Hepatocyte (in vitro differentiated cells): ENCODE measurements around the gene NSMF. TPM values are rescaled to one million over a fixed set of nuclear protein-coding genes. Genes with fewer than 3 reads are reported as not detected.

Experiments used
- DNase-seq: peaks from one replicate; pipeline ENCODE4 v3.0.0-alpha.2; 2016; ENCODE audit warnings: low spot score
- H2AFZ ChIP-seq: fragments of 200-600 bp; sonication (generic); 2 replicates; pipeline ENCODE4 v1.6.0; 2016; ENCODE audit warnings: antibody characterized with exemption, mild to moderate bottlenecking
- H3K27ac ChIP-seq: fragments of 200-600 bp; sonication (generic); 2 replicates; pipeline ENCODE4 v1.5.1; 2016; ENCODE audit warnings: mild to moderate bottlenecking
- H3K27me3 ChIP-seq: fragments of 200-600 bp; sonication (generic); 2 replicates; pipeline ENCODE4 v1.6.1; 2016
- H3K36me3 ChIP-seq: fragments of 200-600 bp; sonication (generic); replicated peaks from 2 replicates; pipeline ENCODE4 v1.5.1; 2016; ENCODE audit warnings: low read depth; ENCODE audit not compliant: insufficient read depth
- H3K4me1 ChIP-seq: fragments of 200-600 bp; sonication (generic); 2 replicates; pipeline ENCODE4 v1.5.1; 2016; ENCODE audit warnings: mild to moderate bottlenecking, moderate library complexity; ENCODE audit not compliant: insufficient read depth
- H3K4me2 ChIP-seq: fragments of 200-600 bp; sonication (generic); 2 replicates; pipeline ENCODE4 v1.6.0; 2016
- H3K4me3 ChIP-seq: fragments of 200-600 bp; sonication (generic); 2 replicates; pipeline ENCODE4 v1.5.1; 2016; ENCODE audit warnings: mild to moderate bottlenecking
- H3K79me2 ChIP-seq: fragments of 200-600 bp; sonication (generic); 2 replicates; pipeline ENCODE4 v1.6.0; 2017; ENCODE audit warnings: mild to moderate bottlenecking
- H3K9me2 ChIP-seq: fragments of 200-600 bp; sonication (generic); replicated peaks from 2 replicates; pipeline ENCODE4 v1.6.0; 2017; ENCODE audit warnings: mild to moderate bottlenecking; ENCODE audit not compliant: insufficient read depth
- H3K9me3 ChIP-seq: fragments of 200-600 bp; sonication (generic); 2 replicates; pipeline ENCODE4 v1.5.1; 2016; ENCODE audit warnings: low read depth, mild to moderate bottlenecking
- H4K20me1 ChIP-seq: fragments of 200-600 bp; sonication (generic); 2 replicates; pipeline ENCODE4 v1.6.0; 2016; ENCODE audit warnings: mild to moderate bottlenecking; ENCODE audit not compliant: insufficient read depth, poor library complexity, severe bottlenecking
- CTCF ChIP-seq: fragments of 200-600 bp; sonication (generic); IDR thresholded peaks from 2 replicates; pipeline ENCODE4 v1.5.1; 2016; ENCODE audit warnings: antibody characterized with exemption, mild to moderate bottlenecking; ENCODE audit not compliant: poor library complexity
- EZH2 ChIP-seq: fragments of 200-600 bp; sonication (generic); IDR thresholded peaks from 2 replicates; pipeline ENCODE4 v1.6.1; 2016; ENCODE audit warnings: antibody characterized with exemption, mild to moderate bottlenecking, borderline replicate concordance
- EZH2phosphoT487 ChIP-seq: fragments of 200-600 bp; sonication (generic); IDR thresholded peaks from one replicate; pipeline ENCODE4 v1.6.1; 2018; ENCODE audit warnings: antibody characterized with exemption, mild to moderate bottlenecking, low read depth, moderate library complexity; ENCODE audit not compliant: unreplicated experiment, severe bottlenecking
- WGBS: methylation state at CpG from one replicate; pipeline ENCODE4 v1.1.6; 2016; ENCODE audit warnings: low lambda C conversion rate; ENCODE audit errors: missing lambda C conversion rate; 5-methylcytosine and 5-hydroxymethylcytosine counted together
- polyA plus RNA-seq: library from polyadenylated mRNA; unstranded; fragments of >200 nt; fragmentation: Nextera tagmentation; extraction: Ambion mirVana; gene quantifications from 2 replicates; pipeline ENCODE4 v1.2.1, GENCODE V29; 2016
- total RNA-seq: library from RNA; depleted of rRNA; stranded (reverse); fragments of >200 nt; gene quantifications from 2 replicates; pipeline ENCODE4 v1.2.3, GENCODE V29; 2014

The NSMF gene
- total and polyA plus RNA-seq, 2 experiments from 2014 or later = 39.5 to 51.6 TPM

DNA sequence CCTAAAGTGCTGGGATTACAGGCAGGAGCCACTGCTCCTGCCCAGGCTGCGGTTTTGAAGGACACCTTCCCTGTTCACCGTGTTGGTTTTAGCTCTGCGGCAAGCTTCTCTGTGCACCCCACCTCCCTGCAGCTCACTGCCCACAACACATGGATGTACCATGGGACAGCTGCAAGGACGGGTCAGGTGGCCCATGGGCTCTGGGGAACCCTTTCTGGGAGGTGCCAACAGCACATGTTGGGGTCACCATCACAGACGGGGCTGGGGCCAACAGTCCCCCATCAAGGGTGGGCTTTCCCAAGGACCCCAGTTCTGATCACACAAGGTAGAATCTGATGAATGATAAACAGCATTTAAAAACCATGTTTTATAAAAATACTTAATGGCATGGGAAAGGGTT is 43.7 kb downstream of the NSMF start:
- WGBS = 94% methylated on average over 5 of the region's 5 CpGs
- Histone ChIP-seq H3K4me1 (peaks cover 5% of the 10 kb centered on the region), H3K27ac (no peak overlapping the region), H4K20me1 (no peaks in the 10 kb centered on the region), H2AFZ (no peak overlapping the region), H3K4me2 (no peak overlapping the region), H3K79me2 (peaks cover 46% of the 10 kb centered on the region), H3K4me3 (no peak overlapping the region), H3K36me3 (no peaks in the 10 kb centered on the region), H3K9me2 (no peaks in the 10 kb centered on the region), H3K9me3 (no peaks in the 10 kb centered on the region), H3K27me3 (no peaks in the 10 kb centered on the region)
- no peak for DNase-seq
- no peak for TF ChIP-seq CTCF

DNA sequence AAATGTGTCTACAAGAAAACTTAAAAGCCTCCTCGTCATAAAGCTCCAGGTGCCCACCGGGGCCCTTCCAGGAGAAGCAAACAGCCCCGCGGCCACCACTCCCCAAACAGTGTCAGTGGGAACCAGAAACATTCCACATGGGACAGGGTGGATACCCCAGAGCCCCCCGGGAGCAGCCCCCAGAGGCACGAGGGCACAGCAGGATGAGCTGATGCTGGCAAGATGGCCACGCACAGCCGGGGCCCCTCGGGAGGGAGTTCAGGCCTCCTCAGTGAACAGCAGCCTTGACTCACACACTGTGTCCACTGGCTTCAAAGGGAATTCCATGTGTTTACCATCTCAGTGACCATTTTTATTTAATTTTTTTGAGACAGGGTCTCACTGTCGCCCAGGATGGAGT is 46.7 kb downstream of the NSMF start:
- 83% methylated on average over 10 of the region's 10 CpGs for whole genome bisulfite sequencing
- Histone ChIP-seq H3K79me2 (peaks cover 24% of the 10 kb centered on the region), H4K20me1 (no peaks in the 10 kb centered on the region), H3K27me3 (no peaks in the 10 kb centered on the region), H3K9me2 (no peaks in the 10 kb centered on the region), H3K9me3 (no peaks in the 10 kb centered on the region), H3K4me1 (no peaks in the 10 kb centered on the region), H3K4me3 (no peak overlapping the region), H3K27ac (no peak overlapping the region), H3K36me3 (no peaks in the 10 kb centered on the region), H3K4me2 (no peak overlapping the region), H2AFZ (no peak overlapping the region)
- DNase-seq = no peak
- TF ChIP-seq CTCF (no peak), EZH2phosphoT487 (no peak), EZH2 (no peak)

DNA sequence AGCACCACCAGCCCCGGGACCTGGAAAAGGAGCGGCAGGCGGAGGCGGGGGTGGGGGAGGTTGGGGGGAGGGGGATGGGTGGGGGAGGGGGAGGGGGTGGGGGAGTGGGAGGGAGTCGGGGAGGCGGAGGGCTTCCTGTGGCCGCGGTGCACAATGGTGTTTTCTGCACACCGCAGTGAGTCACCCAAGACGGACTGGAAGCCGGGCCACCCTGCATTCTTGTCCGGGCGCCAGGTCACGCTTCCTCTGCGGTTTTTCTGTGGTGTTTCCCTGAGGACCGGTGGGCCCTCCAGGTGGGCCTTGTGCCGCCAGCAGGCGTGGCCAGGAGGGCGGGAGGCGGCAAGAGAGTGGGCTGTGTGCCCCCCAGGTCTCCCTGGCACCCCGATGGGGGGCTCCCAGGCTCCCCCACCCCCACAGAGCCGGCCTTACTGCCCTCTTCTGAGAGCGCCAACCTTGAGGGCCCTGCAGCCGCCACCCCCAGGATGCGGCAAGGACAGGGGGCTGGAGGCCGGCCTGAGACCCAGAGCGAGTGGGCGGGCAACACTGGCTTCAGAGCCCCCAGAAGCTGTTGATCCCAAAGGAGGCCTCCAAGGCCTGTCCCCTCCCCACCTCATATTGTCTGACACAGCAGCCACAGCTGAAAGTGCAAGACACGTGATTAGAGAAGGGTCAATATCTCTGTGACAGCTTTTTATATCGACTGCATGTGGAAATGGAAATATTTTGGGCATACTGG is 47.3 kb downstream of the NSMF start:
- no peak overlapping the region for H3K4me2 ChIP-seq
- H3K27ac ChIP-seq = no peak overlapping the region
- H3K9me3 ChIP-seq = no peaks in the 10 kb centered on the region
- H3K4me1 ChIP-seq = no peaks in the 10 kb centered on the region
- WGBS = 90% methylated on average over 17 of the region's 30 CpGs
- TF ChIP-seq EZH2 (no peak), CTCF (no peak), EZH2phosphoT487 (no peak)
- peaks cover 23% of the 10 kb centered on the region for H3K79me2 ChIP-seq
- no peaks in the 10 kb centered on the region for H3K27me3 ChIP-seq
- no peaks in the 10 kb centered on the region for H4K20me1 ChIP-seq
- no peak for DNase-seq
- H3K36me3 ChIP-seq = no peaks in the 10 kb centered on the region
- H3K9me2 ChIP-seq = no peaks in the 10 kb centered on the region
- H2AFZ ChIP-seq = no peak overlapping the region
- no peak overlapping the region for H3K4me3 ChIP-seq
